Tibial artery (tissue), 4 donors: ENCODE results near the gene CKAP5.

ENCODE experiments used
- DNase-seq, 2 donors: peaks; one replicate each; pipeline ENCODE4 v3.0.0-alpha.2; 2019
- H3K27ac ChIP-seq, 2 donors: fragments of 200-600 bp; sonication (generic) in 1 of 2; 1 replicate in 1 of 2; 2 replicates in 1 of 2; pipeline ENCODE4 v1.5.1; 2018 to 2019; ENCODE audit warnings: mild to moderate bottlenecking in 1 of 2
- H3K27me3 ChIP-seq, 2 donors: fragments of 200-600 bp; sonication (generic) in 1 of 2; one replicate each; pipeline versions ENCODE4 v1.5.1 to v1.6.0; 2016 to 2019
- H3K36me3 ChIP-seq, 3 donors: fragments of 200-600 bp; sonication (generic) in 2 of 3; one replicate each; pipeline ENCODE4 v1.5.1; 2016 to 2019; ENCODE audit warnings: mild to moderate bottlenecking in 2 of 3
- H3K4me1 ChIP-seq, 4 donors: fragments of 200-600 bp; sonication (generic) in 2 of 4; 1 replicate in 3 of 4; 2 replicates in 1 of 4; pipeline ENCODE4 v1.5.1; 2016 to 2019
- H3K4me3 ChIP-seq, 2 donors: fragments of 200-600 bp; sonication (generic) in 1 of 2; 1 replicate in 1 of 2; 2 replicates in 1 of 2; pipeline ENCODE4 v1.5.1; 2018 to 2019; ENCODE audit warnings: mild to moderate bottlenecking in 2 of 2
- H3K9me3 ChIP-seq, 3 donors: fragments of 200-600 bp; sonication (generic) in 1 of 3; one replicate each; pipeline ENCODE4 v1.5.1; 2016 to 2019
- CTCF ChIP-seq, 2 experiments: fragments of 200-600 bp in 1 of 2; fragments of 450-650 bp in 1 of 2; IDR thresholded peaks; one replicate each; pipeline ENCODE4 v1.5.1; 2017 to 2019; ENCODE audit warnings: antibody characterized with exemption in 2 of 2, mild to moderate bottlenecking in 1 of 2, moderate library complexity in 1 of 2
- intact Hi-C: fragments of 100-400 bp; cut with DNase I; formaldehyde crosslinking; loops from one replicate; pipeline ENCODE4 v1.15.0; 2023; ENCODE audit warnings: low total_unique reads

CKAP5 gene

GRCh38 chr11:46755962-46756361, 90.1 kb downstream of the CKAP5 start:
- intact Hi-C loops, result no loop called here
- Histone ChIP-seq H3K36me3 (peaks cover 84 to 98% (median 93%) of the 10 kb centered on the region in 3 donors), H3K4me1 (no peaks in the 10 kb centered on the region), H3K4me3 (no peak overlapping the region), H3K27ac (no peak overlapping the region), H3K27me3 (no peaks in the 10 kb centered on the region), H3K9me3 (no peaks in the 10 kb centered on the region)
- no peak for DNase-seq
- no peak for TF ChIP-seq CTCF (IDR thresholded peaks at IDR 0.05)

GRCh38 chr11:46747150-46747549, 98.9 kb downstream of the CKAP5 start:
- DNase-seq, result no peak
- no peaks in the 10 kb centered on the region for H3K9me3 ChIP-seq
- TF ChIP-seq CTCF (IDR thresholded peaks at IDR 0.05), result no peak
- no peaks in the 10 kb centered on the region for H3K27me3 ChIP-seq
- H3K36me3 ChIP-seq, result peaks cover 74 to 98% (median 90%) of the 10 kb centered on the region in 3 donors
- H3K27ac ChIP-seq, result no peak overlapping the region
- intact Hi-C loops, result no loop called here
- no peaks in the 10 kb centered on the region for H3K4me1 ChIP-seq
- H3K4me3 ChIP-seq, result no peak overlapping the region

- Histone ChIP-seq H3K9me3 (no peaks in the 10 kb centered on the region), H3K4me1 (no peaks in the 10 kb centered on the region), H3K27me3 (no peaks in the 10 kb centered on the region), H3K27ac (no peak overlapping the region), H3K36me3 (peaks cover 65 to 100% (median 94%) of the 10 kb centered on the region in 3 donors), H3K4me3 (no peak overlapping the region)
- no peak for TF ChIP-seq CTCF (IDR thresholded peaks at IDR 0.05)
- intact Hi-C loops, result no loop called here
- DNase-seq, result no peak
Measured at GRCh38 chr11:46745995-46746394, 100.1 kb downstream of the CKAP5 start.

GRCh38 chr11:46745328-46745727, 100.8 kb downstream of the CKAP5 start:
- Histone ChIP-seq H3K36me3 (peaks cover 58 to 96% (median 88%) of the 10 kb centered on the region in 3 donors), H3K4me3 (no peak overlapping the region), H3K9me3 (no peaks in the 10 kb centered on the region), H3K27me3 (no peaks in the 10 kb centered on the region), H3K27ac (no peak overlapping the region), H3K4me1 (no peaks in the 10 kb centered on the region)
- intact Hi-C loops, result no loop called here
- DNase-seq, result no peak
- TF ChIP-seq CTCF (IDR thresholded peaks at IDR 0.05), result no peak

- peaks cover 43 to 81% (median 74%) of the 10 kb centered on the region in 3 donors for H3K36me3 ChIP-seq
- no peak overlapping the region for H3K27ac ChIP-seq
- H3K27me3 ChIP-seq, result no peaks in the 10 kb centered on the region
- intact Hi-C loops, result no loop called here
- no peaks in the 10 kb centered on the region for H3K9me3 ChIP-seq
- H3K4me1 ChIP-seq, result no peaks in the 10 kb centered on the region
- DNase-seq, result no peak
- H3K4me3 ChIP-seq, result no peak overlapping the region
- TF ChIP-seq CTCF (IDR thresholded peaks at IDR 0.05), result no peak
Measured at GRCh38 chr11:46743693-46744339, 102.3 kb downstream of the CKAP5 start.
